NT2/D1 (cell line): ENCODE results near the gene NT5C1B.

Experiments used
- DNase-seq: peaks from one replicate; pipeline ENCODE4 v3.0.0-alpha.2; 2011; ENCODE audit warnings: low read depth, low spot score
- H3K27me3 ChIP-seq: 2 replicates; pipeline ENCODE4 v1.6.0; 2011; ENCODE audit warnings: mild to moderate bottlenecking; ENCODE audit not compliant: insufficient read length, insufficient read depth
- H3K36me3 ChIP-seq: 2 replicates; pipeline ENCODE4 v1.6.1; 2011; ENCODE audit warnings: mild to moderate bottlenecking, low read length, mixed read lengths; ENCODE audit not compliant: insufficient read depth, insufficient read length
- H3K4me1 ChIP-seq: 2 replicates; pipeline ENCODE4 v1.5.1; 2011; ENCODE audit not compliant: insufficient read depth, insufficient read length
- H3K4me3 ChIP-seq: 2 replicates; pipeline ENCODE4 v1.5.1; 2011; ENCODE audit warnings: low read depth; ENCODE audit not compliant: insufficient read length
- H3K9ac ChIP-seq: 2 replicates; pipeline ENCODE4 v1.6.0; 2011; ENCODE audit warnings: low read depth; ENCODE audit not compliant: insufficient read length
- H3K9me3 ChIP-seq: 2 replicates; pipeline ENCODE4 v1.5.1; 2011; ENCODE audit warnings: mild to moderate bottlenecking, low read length; ENCODE audit not compliant: insufficient read depth
- SUZ12 ChIP-seq: IDR thresholded peaks from 2 replicates; pipeline ENCODE4 v1.6.1; 2011; ENCODE audit not compliant: insufficient read length, insufficient read depth; ENCODE audit errors: extremely low read depth
- YY1 ChIP-seq: IDR thresholded peaks from 2 replicates; pipeline ENCODE4 v1.6.1; 2011; ENCODE audit not compliant: insufficient read length, insufficient read depth
- ZNF274 ChIP-seq: IDR thresholded peaks from 2 replicates; pipeline ENCODE4 v1.6.1; 2011; ENCODE audit warnings: mild to moderate bottlenecking, low read depth, low read length

The NT5C1B gene

DNA sequence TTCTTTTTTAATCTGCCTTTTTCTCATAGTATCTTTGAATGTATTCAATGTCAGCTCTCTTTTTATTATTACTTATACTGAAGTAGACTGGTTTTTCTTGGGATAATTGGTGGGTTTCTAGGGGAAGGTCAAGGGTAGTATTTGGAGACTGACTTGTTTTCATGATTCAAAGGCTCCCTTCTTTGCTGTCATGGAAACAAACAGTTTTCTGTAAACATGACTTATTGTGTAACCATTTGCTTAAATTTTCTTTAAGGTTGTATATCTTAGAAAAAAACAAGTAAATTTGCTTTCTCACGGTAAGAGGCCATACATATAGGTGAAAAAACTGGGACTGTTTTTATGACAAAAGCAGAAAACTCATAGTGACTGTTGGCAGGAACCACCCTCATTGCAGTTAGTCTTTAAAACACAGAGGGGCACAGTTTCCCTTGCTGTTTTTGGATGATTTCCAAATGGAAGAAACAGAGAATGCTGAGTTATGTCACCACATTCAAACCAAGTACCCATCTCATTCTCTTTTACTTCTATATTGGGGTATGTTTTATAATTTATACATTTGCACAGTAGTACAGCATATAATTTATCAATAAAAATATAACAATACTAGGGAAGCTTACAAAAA, 23.1 kb downstream of the NT5C1B start:
- H3K36me3 ChIP-seq: no peaks in the 10 kb centered on the region
- no peaks in the 10 kb centered on the region for H3K27me3 ChIP-seq
- no peak overlapping the region for H3K9ac ChIP-seq
- H3K9me3 ChIP-seq: no peaks in the 10 kb centered on the region
- no peak overlapping the region for H3K4me3 ChIP-seq
- H3K4me1 ChIP-seq: no peaks in the 10 kb centered on the region
- TF ChIP-seq SUZ12 (no peak), YY1 (no peak), ZNF274 (no peak)
- DNase-seq: no peak

DNA sequence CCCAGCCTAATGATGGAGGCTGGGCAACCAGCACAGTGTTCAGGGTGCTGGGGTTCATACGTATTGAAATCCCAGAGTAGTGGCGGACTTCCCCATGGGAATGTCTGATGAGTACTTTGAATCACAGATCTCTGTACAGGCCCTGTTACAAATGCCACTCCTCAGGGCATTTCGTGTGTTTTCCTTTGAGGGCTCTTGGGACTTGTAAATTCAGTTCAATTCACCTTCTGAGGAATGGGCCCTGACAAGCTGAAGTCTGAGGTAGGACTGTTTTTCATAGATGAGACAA, 28.6 kb downstream of the NT5C1B start:
- peaks cover 11% of the 10 kb centered on the region for H3K36me3 ChIP-seq
- H3K4me1 ChIP-seq: no peaks in the 10 kb centered on the region
- no peaks in the 10 kb centered on the region for H3K27me3 ChIP-seq
- H3K4me3 ChIP-seq: peak overlapping the region; percentile 83
- no peak for DNase-seq
- H3K9ac ChIP-seq: peak overlapping the region; percentile 61
- no peaks in the 10 kb centered on the region for H3K9me3 ChIP-seq
- no peak for TF ChIP-seq SUZ12
- no peak for TF ChIP-seq YY1
- TF ChIP-seq ZNF274: no peak

DNA sequence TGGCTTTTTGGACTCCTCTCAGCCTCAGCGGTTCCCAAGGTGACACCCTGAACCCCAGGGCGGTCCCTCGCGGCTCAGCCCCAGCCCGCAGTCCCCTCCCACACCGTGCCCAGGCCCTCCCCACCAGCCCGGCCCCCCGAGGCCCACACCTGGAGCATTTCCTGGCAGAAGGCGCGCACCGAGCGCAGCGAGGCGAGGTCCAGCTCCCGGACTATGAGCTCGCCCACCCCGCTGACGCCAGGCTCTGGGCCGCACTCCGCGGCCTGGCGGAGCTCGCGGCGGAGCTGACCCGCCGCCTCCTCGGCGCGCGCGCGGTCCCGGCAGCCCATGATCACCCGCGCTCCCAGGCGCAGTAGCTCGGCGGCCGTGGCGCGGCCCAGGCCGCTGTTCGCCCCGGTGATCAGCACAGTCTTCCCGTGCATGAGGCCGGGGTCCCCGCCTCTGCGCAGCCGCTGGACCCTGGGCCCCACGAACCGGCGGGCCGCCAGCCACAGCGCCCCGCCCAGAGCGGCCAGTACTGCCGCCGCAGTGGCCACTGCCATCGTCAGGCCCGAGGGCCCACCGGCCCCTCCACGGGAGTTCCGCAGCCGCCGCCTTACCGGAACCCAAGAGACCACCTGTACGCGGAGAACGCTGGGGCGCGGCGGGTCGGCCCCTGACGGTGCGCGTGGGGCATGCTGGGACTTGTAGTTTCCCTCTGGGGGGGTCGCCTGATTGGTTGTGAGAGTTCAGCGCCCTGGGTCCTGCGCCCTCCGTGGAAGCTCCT, 29.2 kb downstream of the NT5C1B start, which contains the start of gene RDH14:
Gene RDH14, minus strand, starts transcription at position 623 of the 766 bp plus-strand sequence. Its CDS starts 81 bp downstream, at position 542.
- H3K27me3 ChIP-seq: no peaks in the 10 kb centered on the region
- H3K9me3 ChIP-seq: no peaks in the 10 kb centered on the region
- H3K4me1 ChIP-seq: no peaks in the 10 kb centered on the region
- peak within 1 kb of the TSS; percentile 89 for H3K9ac ChIP-seq
- peak; percentile 95 for DNase-seq
- peak within 1 kb of the TSS; percentile 83 for H3K4me3 ChIP-seq
- TF ChIP-seq SUZ12: no peak
- TF ChIP-seq YY1: no peak
- TF ChIP-seq ZNF274: no peak
- peaks cover 16% of the 10 kb centered on the region for H3K36me3 ChIP-seq

DNA sequence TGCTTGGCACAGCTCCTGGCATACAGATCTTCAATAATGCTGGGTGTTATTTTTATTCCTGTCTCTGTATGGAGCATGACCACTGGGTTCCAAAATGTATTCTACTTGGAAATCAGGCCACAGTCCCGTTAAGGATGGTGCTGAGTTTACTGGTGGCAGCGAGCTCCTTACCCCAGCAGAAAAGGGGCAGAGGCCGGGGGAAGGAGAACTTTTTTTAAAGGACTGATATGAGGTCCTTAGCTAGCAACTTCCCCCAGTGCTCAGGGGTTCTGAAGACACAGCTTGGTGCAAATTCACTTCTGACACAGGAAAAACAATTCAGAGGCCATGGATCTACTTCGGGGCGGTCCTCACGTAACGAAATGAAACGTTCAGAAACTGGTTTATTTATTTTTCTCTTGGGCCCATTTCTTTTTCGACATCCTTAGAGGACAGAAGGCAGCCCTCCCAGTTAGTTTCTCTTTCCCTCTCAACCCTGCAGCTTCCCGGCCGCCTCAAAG, 29.8 kb downstream of the NT5C1B start:
- Histone ChIP-seq H3K4me1 (no peaks in the 10 kb centered on the region), H3K27me3 (no peaks in the 10 kb centered on the region), H3K9ac (peak overlapping the region; percentile 89), H3K9me3 (no peaks in the 10 kb centered on the region), H3K4me3 (peak overlapping the region; percentile 83), H3K36me3 (peaks cover 19% of the 10 kb centered on the region)
- DNase-seq: no peak
- TF ChIP-seq YY1: no peak

DNA sequence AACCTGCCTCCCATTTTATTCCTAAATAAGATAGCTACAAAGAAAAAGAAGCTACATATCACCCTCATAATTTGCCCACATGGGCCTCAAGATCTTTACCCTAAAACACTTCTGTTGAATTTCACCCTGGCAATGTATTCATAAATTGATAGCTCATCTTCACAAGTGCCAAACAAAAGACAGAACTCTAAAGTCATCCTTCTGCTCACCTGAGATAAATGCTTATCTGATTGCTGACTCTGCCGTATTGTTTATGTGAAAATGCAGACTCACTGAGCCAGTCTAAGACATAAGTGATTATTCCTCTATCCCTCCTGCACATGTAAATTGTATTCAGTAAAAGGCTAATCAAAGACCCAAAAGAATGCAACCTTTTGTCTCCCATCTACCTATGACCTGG, 30.9 kb downstream of the NT5C1B start:
- TF ChIP-seq ZNF274: no peak
- no peak for TF ChIP-seq YY1
- no peak for TF ChIP-seq SUZ12
- Histone ChIP-seq H3K27me3 (no peaks in the 10 kb centered on the region), H3K4me1 (no peaks in the 10 kb centered on the region), H3K9me3 (no peaks in the 10 kb centered on the region), H3K9ac (no peak overlapping the region), H3K4me3 (no peak overlapping the region), H3K36me3 (peaks cover 25% of the 10 kb centered on the region)
- no peak for DNase-seq

DNA sequence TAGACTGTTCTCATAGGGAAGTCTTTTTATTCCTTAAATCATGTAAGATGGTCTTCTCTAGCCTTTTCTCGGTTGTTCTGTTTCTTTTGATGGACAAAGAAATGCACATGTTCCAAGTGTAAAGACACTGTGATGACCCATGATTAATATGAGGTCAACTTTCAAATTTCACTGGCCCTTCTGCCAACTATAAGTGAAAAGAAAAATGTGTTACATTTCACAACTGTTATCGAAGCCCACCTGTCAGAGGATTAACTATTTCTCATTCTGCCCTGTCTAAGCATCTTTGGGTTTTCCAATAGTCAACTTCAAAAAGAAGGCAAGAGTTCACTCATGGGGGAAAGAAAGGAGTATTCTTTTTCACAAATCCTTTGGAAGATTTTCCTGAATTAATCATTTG, 32.2 kb downstream of the NT5C1B start:
- Histone ChIP-seq H3K36me3 (peaks cover 30% of the 10 kb centered on the region), H3K4me3 (no peak overlapping the region), H3K27me3 (no peaks in the 10 kb centered on the region), H3K9me3 (no peaks in the 10 kb centered on the region), H3K9ac (no peak overlapping the region), H3K4me1 (no peaks in the 10 kb centered on the region)
- no peak for TF ChIP-seq YY1
- no peak for TF ChIP-seq ZNF274
- TF ChIP-seq SUZ12: no peak
- DNase-seq: no peak

DNA sequence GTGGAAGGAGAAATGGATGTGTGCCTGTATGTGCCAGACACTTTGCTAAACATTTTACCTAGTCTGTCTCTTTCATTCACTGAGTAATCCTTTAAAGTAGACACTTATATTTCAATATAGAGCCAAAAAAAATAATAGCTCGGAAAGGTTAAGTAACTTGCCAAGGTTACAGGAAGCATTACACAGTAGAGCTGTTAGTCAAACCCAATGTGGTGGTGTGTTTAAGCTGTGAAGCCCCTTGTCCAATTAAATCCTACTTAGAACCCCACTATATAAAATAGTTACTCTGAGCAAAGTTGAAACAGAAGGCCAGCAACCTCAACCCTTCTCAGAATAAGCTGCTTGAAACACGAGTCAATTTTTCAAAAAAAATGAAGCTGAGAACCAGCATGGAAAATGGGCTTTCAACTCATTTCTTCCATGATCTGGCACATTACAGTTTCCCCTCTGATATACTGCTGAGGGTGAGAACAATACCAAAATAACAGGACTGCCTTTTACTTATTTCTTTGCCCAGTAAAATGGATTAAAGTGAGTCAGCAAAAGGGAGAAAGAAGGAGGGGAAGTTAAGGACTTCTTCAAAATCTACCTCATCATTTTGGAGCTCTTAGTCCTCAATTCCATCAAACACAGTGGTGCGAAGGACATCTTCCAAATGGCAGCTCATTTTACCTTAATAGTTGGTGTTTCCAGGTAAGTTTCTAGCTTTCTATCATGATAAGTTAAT, 36.9 kb downstream of the NT5C1B start:
- Histone ChIP-seq H3K4me1 (no peaks in the 10 kb centered on the region), H3K4me3 (no peak overlapping the region), H3K27me3 (no peaks in the 10 kb centered on the region), H3K36me3 (peaks cover 23% of the 10 kb centered on the region), H3K9me3 (no peaks in the 10 kb centered on the region), H3K9ac (no peak overlapping the region)
- no peak for TF ChIP-seq SUZ12
- TF ChIP-seq YY1: no peak
- no peak for TF ChIP-seq ZNF274
- no peak for DNase-seq
